Measurements from ENCODE around the gene ZNF155.
"Not testable (repeated sequence)": the region's sequence is repeated elsewhere in the genome, so short reads cannot be mapped to it uniquely, and the experiment has no call there.

Gene ZNF155

GRCh38 chr19:43983912-43984686 lies at the start of gene ZNF155:
ZNF155 (plus strand) TSS chr19:43984188; CDS start chr19:43988544, 4,356 bp downstream.
- peak; percentile 97 for DNase-seq

GRCh38 chr19:43934985-43935708 lies 48.8 kb upstream of the ZNF155 start, which contains the start of gene ZNF45:
ZNF45 (minus strand) TSS chr19:43935282; CDS start chr19:43922185, 13,097 bp downstream.
- peak; percentile 97 for DNase-seq

GRCh38 chr19:43936188-43936587 lies 47.8 kb upstream of the ZNF155 start:
- DNase-seq = peak; percentile 53

- no peak for DNase-seq
These were observed 44.3 kb upstream of the ZNF155 start for GRCh38 chr19:43939557-43940260.

GRCh38 chr19:43940719-43941118 lies 43.3 kb upstream of the ZNF155 start:
- DNase-seq = no peak

GRCh38 chr19:43941209-43941608 lies 42.8 kb upstream of the ZNF155 start:
- no peak for DNase-seq

- not testable (repeated sequence) for DNase-seq
These were observed 36.6 kb upstream of the ZNF155 start for GRCh38 chr19:43947412-43947811.

- DNase-seq = not testable (repeated sequence)
These were observed 34.2 kb upstream of the ZNF155 start for GRCh38 chr19:43949803-43950202.

GRCh38 chr19:43950834-43951645 lies 32.9 kb upstream of the ZNF155 start, which contains the start of gene ZNF221:
ZNF221 (plus strand) TSS chr19:43951228; CDS start chr19:43962727, 11,499 bp downstream.
- peak; percentile 99 for DNase-seq

GRCh38 chr19:43956827-43957226 lies 27.2 kb upstream of the ZNF155 start:
- DNase-seq = peak; percentile 59

GRCh38 chr19:43957891-43958290 lies 26.1 kb upstream of the ZNF155 start:
- no peak for DNase-seq

- DNase-seq = no peak
These were observed 23.6 kb upstream of the ZNF155 start for GRCh38 chr19:43960411-43960810.

- no peak for DNase-seq
These were observed 17.8 kb upstream of the ZNF155 start for GRCh38 chr19:43966079-43966694.

- no peak for DNase-seq
These were observed 7.3 kb upstream of the ZNF155 start for GRCh38 chr19:43976732-43977131.

GRCh38 chr19:43983544-43983911 lies 460 bp upstream of the ZNF155 start:
- no peak for DNase-seq

- no peak for DNase-seq
These were observed 656 bp downstream of the ZNF155 start for GRCh38 chr19:43984687-43985000.

GRCh38 chr19:43997631-43998290 lies 13.8 kb downstream of the ZNF155 start:
- DNase-seq = no peak

GRCh38 chr19:44002212-44002565 lies 18.2 kb downstream of the ZNF155 start:
- peak; percentile 48 for DNase-seq

- peak; percentile 99 for DNase-seq
These were observed 18.8 kb downstream of the ZNF155 start, which contains the start of gene ZNF230 for GRCh38 chr19:44002566-44003460. ZNF230 (plus strand) TSS chr19:44002957; CDS start chr19:44007079, 4,122 bp downstream.

GRCh38 chr19:44003461-44004009 lies 19.5 kb downstream of the ZNF155 start:
- DNase-seq = peak; percentile 64
